ENCODE data around the gene OSBPL1A.

OSBPL1A gene

GRCh38 chr18:24209558-24209957 is 188.1 kb downstream of the OSBPL1A start:
- TF ChIP-seq CTCF (conservative IDR thresholded peaks at IDR 0.05) = no peak
- H3K27ac ChIP-seq = no peak overlapping the region

GRCh38 chr18:24208270-24209035 is 189.2 kb downstream of the OSBPL1A start:
- H3K27ac ChIP-seq = no peak overlapping the region

GRCh38 chr18:24204904-24205303 is 192.7 kb downstream of the OSBPL1A start:
- no peak overlapping the region for H3K27ac ChIP-seq
- no peak for TF ChIP-seq CTCF (conservative IDR thresholded peaks at IDR 0.05)

More at GRCh38 chr18:24208270-24209035, 189.2 kb downstream of the OSBPL1A start:
- no peak for TF ChIP-seq CTCF (conservative IDR thresholded peaks at IDR 0.05)

- no peak for TF ChIP-seq CTCF (conservative IDR thresholded peaks at IDR 0.05)
- no peak overlapping the region for H3K27ac ChIP-seq
Observed at GRCh38 chr18:24201699-24202687, 195.6 kb downstream of the OSBPL1A start.

- TF ChIP-seq CTCF (conservative IDR thresholded peaks at IDR 0.05) = no peak
- H3K27ac ChIP-seq = no peak overlapping the region
Observed at GRCh38 chr18:24200494-24201290, 196.9 kb downstream of the OSBPL1A start.

- no peak for TF ChIP-seq CTCF (conservative IDR thresholded peaks at IDR 0.05)
- no peak overlapping the region for H3K27ac ChIP-seq
Observed at GRCh38 chr18:24199372-24199962, 198.2 kb downstream of the OSBPL1A start.
